ENCODE data around the gene IFNG-AS1. TPM values are rescaled to one million over a fixed set of nuclear protein-coding genes. Genes with fewer than 3 reads are reported as not detected.

Gene IFNG-AS1
- total RNA-seq, 1 donor from 2014 or later, result not detected

DNA sequence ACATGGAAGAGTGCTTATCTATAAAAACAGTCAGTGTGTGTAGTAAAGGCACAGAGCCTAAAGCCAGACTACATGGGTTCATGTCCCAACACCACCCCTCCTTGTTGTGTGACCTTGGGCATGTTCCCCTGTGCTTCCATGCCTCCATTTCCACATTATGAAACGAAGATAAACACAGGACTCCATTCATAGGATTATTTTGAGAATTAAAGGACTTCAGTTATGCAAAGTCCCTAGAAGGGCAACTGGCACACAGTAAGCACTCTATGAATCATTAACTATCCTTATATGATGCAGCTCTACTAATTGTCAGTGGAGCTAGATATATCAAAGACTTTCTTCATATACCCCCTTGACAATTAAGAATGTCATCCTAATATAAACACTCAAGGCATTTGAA is 17.8 kb downstream of the IFNG-AS1 start:
- DNase-seq, result no peak
- H3K9me3 Mint-ChIP-seq, result peaks cover 5% of the 10 kb centered on the region
- intact Hi-C loops (cut with micrococcal nuclease), result no loop called here
- peaks cover under 1% of the 10 kb centered on the region for H3K4me1 Mint-ChIP-seq
- H3K4me3 Mint-ChIP-seq, result no peak overlapping the region
- no peaks in the 10 kb centered on the region for H3K27me3 Mint-ChIP-seq
- H3K36me3 Mint-ChIP-seq (ENCODE audit: low read depth), result no peaks in the 10 kb centered on the region
- H3K27ac Mint-ChIP-seq, result no peak overlapping the region

- DNase-seq, result no peak
- Mint-ChIP-seq H3K27me3 (no peaks in the 10 kb centered on the region), H3K27ac (peak overlapping the region; percentile 21), H3K4me1 (peaks cover 3% of the 10 kb centered on the region), H3K4me3 (no peak overlapping the region), H3K9me3 (peaks cover 5% of the 10 kb centered on the region), H3K36me3 (ENCODE audit: low read depth) (no peaks in the 10 kb centered on the region)
- intact Hi-C loops (cut with micrococcal nuclease), result no loop called here
Measured at GRCh38 chr12:68007466-68007865, 18.2 kb downstream of the IFNG-AS1 start.

DNA sequence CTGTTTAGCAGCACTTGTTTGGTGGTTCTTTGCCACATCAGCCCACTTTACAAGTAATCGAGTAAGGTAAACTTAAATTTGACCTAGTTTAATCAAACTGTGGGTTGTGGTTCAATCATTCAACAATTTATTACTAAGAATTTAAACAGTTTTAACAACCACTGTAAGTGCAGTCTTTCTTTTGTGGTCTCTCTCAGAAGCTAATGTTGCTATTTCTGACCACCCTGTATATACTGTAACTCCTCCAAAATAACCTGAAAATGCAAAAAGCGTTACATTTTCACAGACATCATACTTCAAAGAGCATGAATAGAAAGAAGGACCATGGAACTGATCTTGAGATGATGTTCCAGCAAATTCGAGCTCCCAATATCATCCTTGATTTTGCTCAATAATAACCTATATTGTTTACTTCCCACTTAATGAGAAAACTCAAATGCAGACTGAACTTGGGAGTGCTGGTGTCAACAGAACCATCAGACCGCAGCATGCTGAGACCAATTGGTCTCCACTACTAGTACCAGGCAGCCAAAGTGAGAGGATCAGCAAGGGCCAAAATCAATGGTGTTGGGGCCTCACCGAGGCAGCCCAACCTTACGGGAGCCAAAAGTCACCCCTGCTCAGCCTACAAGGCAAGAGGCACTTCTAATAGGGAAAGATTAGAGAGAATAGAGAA is 22.1 kb downstream of the IFNG-AS1 start:
- Mint-ChIP-seq H3K36me3 (ENCODE audit: low read depth) (no peaks in the 10 kb centered on the region), H3K4me1 (peaks cover 3% of the 10 kb centered on the region), H3K9me3 (peaks cover 5% of the 10 kb centered on the region), H3K27ac (peak overlapping the region; percentile 45), H3K27me3 (no peaks in the 10 kb centered on the region), H3K4me3 (no peak overlapping the region)
- no peak for DNase-seq
- intact Hi-C loops (cut with micrococcal nuclease), result no loop called here

DNA sequence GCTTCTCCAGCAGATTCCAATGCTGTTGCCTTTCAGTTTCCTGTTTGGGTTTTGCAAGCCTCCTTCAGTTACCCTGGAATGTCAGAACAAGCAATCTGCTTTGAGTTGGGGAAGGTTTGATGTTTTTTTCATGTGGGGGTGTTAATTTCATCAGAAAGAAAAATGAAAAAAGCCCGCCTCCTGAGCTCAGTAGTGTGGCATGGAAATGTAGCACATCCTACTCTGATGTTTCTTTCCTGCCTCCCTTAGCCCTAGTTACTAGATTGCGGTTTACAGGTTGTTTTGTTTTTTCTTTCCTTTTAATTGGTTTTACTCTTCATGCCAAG is 22.6 kb downstream of the IFNG-AS1 start:
- H3K27ac Mint-ChIP-seq, result peak overlapping the region; percentile 1
- intact Hi-C loops (cut with micrococcal nuclease), result no loop called here
- H3K4me1 Mint-ChIP-seq, result peaks cover 3% of the 10 kb centered on the region
- peaks cover 8% of the 10 kb centered on the region for H3K9me3 Mint-ChIP-seq
- no peaks in the 10 kb centered on the region for H3K27me3 Mint-ChIP-seq
- H3K4me3 Mint-ChIP-seq, result no peak overlapping the region
- DNase-seq, result no peak
- H3K36me3 Mint-ChIP-seq (ENCODE audit: low read depth), result no peaks in the 10 kb centered on the region

GRCh38 chr12:68012712-68013111 is 23.5 kb downstream of the IFNG-AS1 start:
- Mint-ChIP-seq H3K27ac (no peak overlapping the region), H3K4me1 (peaks cover 3% of the 10 kb centered on the region), H3K36me3 (ENCODE audit: low read depth) (peaks cover 2% of the 10 kb centered on the region), H3K4me3 (no peak overlapping the region), H3K9me3 (peaks cover 11% of the 10 kb centered on the region), H3K27me3 (no peaks in the 10 kb centered on the region)
- no peak for DNase-seq
- intact Hi-C loops (cut with micrococcal nuclease), result no loop called here

GRCh38 chr12:68013181-68013580 is 23.9 kb downstream of the IFNG-AS1 start:
- Mint-ChIP-seq H3K27ac (no peak overlapping the region), H3K4me1 (peaks cover 3% of the 10 kb centered on the region), H3K36me3 (ENCODE audit: low read depth) (peaks cover 2% of the 10 kb centered on the region), H3K27me3 (no peaks in the 10 kb centered on the region), H3K4me3 (no peak overlapping the region), H3K9me3 (peaks cover 9% of the 10 kb centered on the region)
- intact Hi-C loops (cut with micrococcal nuclease), result no loop called here
- DNase-seq, result no peak

GRCh38 chr12:68016136-68016535 is 26.9 kb downstream of the IFNG-AS1 start:
- Mint-ChIP-seq H3K27me3 (no peaks in the 10 kb centered on the region), H3K27ac (no peak overlapping the region), H3K36me3 (ENCODE audit: low read depth) (peaks cover 2% of the 10 kb centered on the region), H3K4me3 (no peak overlapping the region), H3K4me1 (peaks cover 8% of the 10 kb centered on the region), H3K9me3 (peaks cover 19% of the 10 kb centered on the region)
- intact Hi-C loops (cut with micrococcal nuclease), result no loop called here
- no peak for DNase-seq

DNA sequence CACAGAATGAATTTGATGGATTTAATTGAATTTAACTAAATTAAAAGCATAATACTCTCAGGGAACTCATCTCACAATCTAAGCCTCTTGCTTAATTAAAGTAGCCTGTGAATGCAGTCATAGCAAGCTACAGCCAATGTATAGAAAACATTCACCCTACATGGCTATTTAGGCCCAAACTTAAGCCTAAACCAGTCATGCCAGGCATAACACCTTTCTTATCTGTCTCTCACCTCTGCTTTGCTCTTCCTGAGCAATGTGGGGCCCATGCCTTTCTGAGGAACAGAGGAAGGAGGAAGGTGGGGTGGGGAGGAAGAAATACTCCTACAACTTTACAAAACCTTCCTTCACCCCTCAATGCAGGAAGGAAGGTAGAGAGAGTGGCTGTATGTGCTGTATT is 29.1 kb downstream of the IFNG-AS1 start:
- H3K4me3 Mint-ChIP-seq, result no peak overlapping the region
- H3K4me1 Mint-ChIP-seq, result peaks cover 4% of the 10 kb centered on the region
- intact Hi-C loops (cut with micrococcal nuclease), result loop anchor here (2.0 kb wide), 1 partner anchor 18 kb away; no protein-coding TSS in a partner anchor
- no peak for DNase-seq
- H3K9me3 Mint-ChIP-seq, result peaks cover 22% of the 10 kb centered on the region
- H3K36me3 Mint-ChIP-seq (ENCODE audit: low read depth), result peaks cover 2% of the 10 kb centered on the region
- H3K27me3 Mint-ChIP-seq, result no peaks in the 10 kb centered on the region
- H3K27ac Mint-ChIP-seq, result peak overlapping the region; percentile 30

GRCh38 chr12:68020049-68020448 is 30.8 kb downstream of the IFNG-AS1 start:
- Mint-ChIP-seq H3K27ac (no peak overlapping the region), H3K36me3 (ENCODE audit: low read depth) (peaks cover 5% of the 10 kb centered on the region), H3K4me3 (no peak overlapping the region), H3K4me1 (peaks cover 4% of the 10 kb centered on the region), H3K9me3 (peaks cover 32% of the 10 kb centered on the region), H3K27me3 (no peaks in the 10 kb centered on the region)
- no peak for DNase-seq
- intact Hi-C loops (cut with micrococcal nuclease), result no loop called here

DNA sequence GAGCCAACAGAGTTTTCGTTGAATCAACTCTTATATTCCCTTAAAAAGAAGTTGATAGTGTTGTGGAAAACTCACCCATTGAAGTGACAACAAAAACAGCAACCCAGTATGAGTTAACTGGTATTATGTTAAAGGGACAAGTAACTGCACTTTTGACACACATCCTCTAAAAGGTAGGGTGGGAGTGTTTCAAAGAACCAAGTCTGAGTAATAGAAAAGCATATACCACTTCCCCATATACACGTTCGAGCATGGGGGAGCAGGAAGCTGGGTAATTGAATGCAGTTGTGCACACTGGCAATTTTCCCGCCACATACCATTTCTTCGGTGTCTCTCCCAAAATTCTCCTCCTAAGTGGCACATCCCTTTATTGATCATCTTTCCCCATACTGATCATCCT is 31.5 kb downstream of the IFNG-AS1 start:
- Mint-ChIP-seq H3K9me3 (peaks cover 32% of the 10 kb centered on the region), H3K27me3 (no peaks in the 10 kb centered on the region), H3K36me3 (ENCODE audit: low read depth) (peaks cover 5% of the 10 kb centered on the region), H3K4me3 (no peak overlapping the region), H3K4me1 (peaks cover 4% of the 10 kb centered on the region), H3K27ac (no peak overlapping the region)
- DNase-seq, result no peak
- intact Hi-C loops (cut with micrococcal nuclease), result no loop called here

DNA sequence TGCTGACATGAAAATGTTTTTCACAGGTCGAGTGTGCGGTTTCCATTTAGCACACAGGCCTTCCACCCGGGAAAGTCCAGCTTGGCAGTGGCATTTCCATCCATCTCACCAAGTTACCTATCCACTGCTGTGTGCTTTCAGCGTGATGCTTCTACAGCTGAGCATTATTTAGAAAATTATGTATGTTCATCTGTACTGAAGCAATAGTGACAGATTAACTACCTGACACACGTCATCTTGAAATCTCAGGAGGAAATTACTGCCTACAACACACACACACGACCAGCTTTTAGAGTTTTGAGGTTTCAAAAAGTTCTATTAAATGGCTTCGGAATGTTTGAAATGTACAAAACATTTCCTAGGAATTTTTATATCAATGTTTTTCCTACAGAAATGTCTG is 39.4 kb downstream of the IFNG-AS1 start:
- no peak for DNase-seq
- Mint-ChIP-seq H3K27ac (no peak overlapping the region), H3K36me3 (ENCODE audit: low read depth) (peaks cover 3% of the 10 kb centered on the region), H3K9me3 (peaks cover 17% of the 10 kb centered on the region), H3K4me3 (no peak overlapping the region), H3K4me1 (peaks cover 16% of the 10 kb centered on the region), H3K27me3 (no peaks in the 10 kb centered on the region)
- intact Hi-C loops (cut with micrococcal nuclease), result no loop called here

- Mint-ChIP-seq H3K36me3 (ENCODE audit: low read depth) (no peaks in the 10 kb centered on the region), H3K27ac (no peak overlapping the region), H3K9me3 (peaks cover 10% of the 10 kb centered on the region), H3K27me3 (no peaks in the 10 kb centered on the region), H3K4me3 (no peak overlapping the region), H3K4me1 (peaks cover 22% of the 10 kb centered on the region)
- DNase-seq, result no peak
- intact Hi-C loops (cut with micrococcal nuclease), result no loop called here
Measured at GRCh38 chr12:68030248-68030647, 41.0 kb downstream of the IFNG-AS1 start.

GRCh38 chr12:68031174-68031573 is 41.9 kb downstream of the IFNG-AS1 start:
- peaks cover 16% of the 10 kb centered on the region for H3K9me3 Mint-ChIP-seq
- no peak for DNase-seq
- no peaks in the 10 kb centered on the region for H3K36me3 Mint-ChIP-seq (ENCODE audit: low read depth)
- H3K27me3 Mint-ChIP-seq, result no peaks in the 10 kb centered on the region
- H3K4me3 Mint-ChIP-seq, result no peak overlapping the region
- no peak overlapping the region for H3K27ac Mint-ChIP-seq
- H3K4me1 Mint-ChIP-seq, result peaks cover 25% of the 10 kb centered on the region
- intact Hi-C loops (cut with micrococcal nuclease), result no loop called here

GRCh38 chr12:68031881-68032739 is 42.9 kb downstream of the IFNG-AS1 start:
- peaks cover 29% of the 10 kb centered on the region for H3K4me1 Mint-ChIP-seq
- no peaks in the 10 kb centered on the region for H3K27me3 Mint-ChIP-seq
- peaks cover 19% of the 10 kb centered on the region for H3K9me3 Mint-ChIP-seq
- H3K27ac Mint-ChIP-seq, result peak overlapping the region; percentile 73
- no peak for DNase-seq
- intact Hi-C loops (cut with micrococcal nuclease), result no loop called here
- H3K4me3 Mint-ChIP-seq, result peak overlapping the region; percentile 43
- H3K36me3 Mint-ChIP-seq (ENCODE audit: low read depth), result no peaks in the 10 kb centered on the region
